H1 (cell line): ENCODE measurements around the gene KCNT1. TPM values are rescaled to one million over a fixed set of nuclear protein-coding genes. Genes with fewer than 3 reads are reported as not detected.

Experiments used
- CTCF ChIA-PET: fragments of 300-600 bp; sonication (Branson Sonifier 250); formaldehyde crosslinking; loops from one replicate; lab custom pipeline; 2021; ENCODE audit not compliant: partially characterized antibody; lab: Charles Lee
- POLR2A ChIA-PET: fragments of 300-600 bp; sonication (Branson Sonifier 250); formaldehyde crosslinking; loops from one replicate; lab custom pipeline; 2021; ENCODE audit warnings: inconsistent platforms; ENCODE audit not compliant: partially characterized antibody; lab: Charles Lee
- DNase-seq, 2 experiments: peaks; one replicate each; pipeline versions ENCODE4 v3.0.0 to v3.0.0-alpha.2; 2010 to 2022; ENCODE audit warnings: low spot score in 2 of 2, low read depth in 1 of 2, mixed read lengths in 1 of 2
- FAIRE-seq: peaks from 2 replicates; lab custom pipeline; 2011; peaks lifted over from hg19 to GRCh38; lab: Jason Lieb, UNC
- H2AFZ ChIP-seq: 2 replicates; pipeline ENCODE4 v1.8.1; 2012; ENCODE audit warnings: low read length, inconsistent platforms
- H2AK5ac ChIP-seq: 2 replicates; pipeline ENCODE4 v1.6.1; 2013; ENCODE audit warnings: low read depth, low read length
- H2BK120ac ChIP-seq: replicated peaks from 2 replicates; pipeline ENCODE3; 2013; ENCODE audit warnings: low read depth, low read length, inconsistent platforms
- H2BK12ac ChIP-seq: 2 replicates; pipeline ENCODE4 v1.6.1; 2013; ENCODE audit warnings: low read depth, low read length
- H2BK15ac ChIP-seq: 2 replicates; pipeline ENCODE4 v1.6.1; 2013; ENCODE audit warnings: low read length
- H2BK20ac ChIP-seq: 2 replicates; pipeline ENCODE4 v1.6.1; 2013; ENCODE audit warnings: low read length
- H2BK5ac ChIP-seq: 2 replicates; pipeline ENCODE4 v1.6.1; 2013; ENCODE audit warnings: low read depth, low read length
- H3K14ac ChIP-seq: 2 replicates; pipeline ENCODE4 v1.6.1; 2013; ENCODE audit warnings: inconsistent platforms; ENCODE audit not compliant: insufficient read length
- H3K18ac ChIP-seq: 2 replicates; pipeline ENCODE4 v1.6.1; 2013; ENCODE audit warnings: low read length; ENCODE audit errors: extremely low read depth
- H3K23ac ChIP-seq: 2 replicates; pipeline ENCODE4 v1.6.1; 2013; ENCODE audit warnings: inconsistent platforms; ENCODE audit not compliant: insufficient read length
- H3K23me2 ChIP-seq: 2 replicates; pipeline ENCODE4 v1.6.1; 2013; ENCODE audit warnings: low read depth, low read length
- H3K27ac ChIP-seq: 2 replicates; pipeline ENCODE4 v1.6.1; 2011; ENCODE audit warnings: low read depth, low read length, inconsistent platforms
- H3K27me3 ChIP-seq, 4 experiments: replicated peaks in 1 of 4; 1 replicate in 1 of 4; 2 replicates in 3 of 4; pipeline versions ENCODE4 v1.6.1 to v1.8.1; 2011 to 2013; ENCODE audit warnings: low read length in 3 of 4, mild to moderate bottlenecking in 3 of 4, inconsistent platforms in 2 of 4, mixed read lengths in 2 of 4, moderate library complexity in 1 of 4; ENCODE audit not compliant: control insufficient read depth in 3 of 4, insufficient read depth in 3 of 4; ENCODE audit errors: extremely low read depth in 1 of 4
- H3K36me3 ChIP-seq, 4 experiments: 2 replicates each; pipeline versions ENCODE4 v1.6.1 to v1.8.1; 2011 to 2013; ENCODE audit warnings: mild to moderate bottlenecking in 4 of 4, low read length in 3 of 4, moderate library complexity in 2 of 4, control low read depth in 1 of 4, inconsistent platforms in 1 of 4; ENCODE audit not compliant: insufficient read depth in 4 of 4, control insufficient read depth in 2 of 4
- H3K4ac ChIP-seq: replicated peaks from 2 replicates; pipeline ENCODE3; 2013; ENCODE audit warnings: low read length, low read depth, mixed read lengths, inconsistent platforms; ENCODE audit not compliant: insufficient read length
- H3K4me1 ChIP-seq, 4 experiments: replicated peaks in 1 of 4; 1 replicate in 1 of 4; 2 replicates in 3 of 4; pipeline versions ENCODE4 v1.6.1 to v1.8.1; 2011 to 2013; ENCODE audit warnings: low read length in 3 of 4, inconsistent platforms in 2 of 4, mixed read lengths in 1 of 4; ENCODE audit not compliant: insufficient read depth in 4 of 4, control insufficient read depth in 3 of 4
- H3K4me2 ChIP-seq, 2 experiments: 2 replicates each; pipeline versions ENCODE4 v1.6.1 to v1.8.1; 2011 to 2013; ENCODE audit warnings: low read depth in 2 of 2, low read length in 2 of 2, control low read depth in 1 of 2, inconsistent platforms in 1 of 2, mild to moderate bottlenecking in 1 of 2; ENCODE audit not compliant: insufficient read depth in 1 of 2
- H3K4me3 ChIP-seq, 4 experiments: fragments of 200-600, 300-600 bp in 1 of 4; sonication (generic), shearing (Covaris generic), sonication (Bioruptor Twin) in 1 of 4; 2 replicates each; pipeline versions ENCODE4 v1.5.1 to v1.8.1; 2011 to 2016; ENCODE audit warnings: low read length in 4 of 4, low read depth in 3 of 4, control low read depth in 2 of 4, inconsistent platforms in 2 of 4, mild to moderate bottlenecking in 2 of 4, mixed read lengths in 1 of 4, moderate library complexity in 1 of 4; ENCODE audit not compliant: insufficient read depth in 2 of 4; ENCODE audit errors: extremely low read depth in 1 of 4
- H3K56ac ChIP-seq: replicated peaks from 2 replicates; pipeline ENCODE3; 2013; ENCODE audit warnings: low read depth, mild to moderate bottlenecking, mixed read lengths, low read length, inconsistent platforms; ENCODE audit not compliant: insufficient read length
- H3K79me1 ChIP-seq: 2 replicates; pipeline ENCODE4 v1.6.1; 2013; ENCODE audit warnings: low read depth, low read length, control low read depth
- H3K79me2 ChIP-seq, 2 experiments: 2 replicates each; pipeline versions ENCODE4 v1.6.1 to v1.8.1; 2012 to 2013; ENCODE audit warnings: low read length in 2 of 2, mild to moderate bottlenecking in 2 of 2, inconsistent platforms in 1 of 2; ENCODE audit not compliant: insufficient read depth in 2 of 2, control insufficient read depth in 1 of 2
- H3K9ac ChIP-seq, 4 experiments: replicated peaks in 1 of 4; 1 replicate in 1 of 4; 2 replicates in 3 of 4; pipeline versions ENCODE4 v1.6.1 to v1.8.1; 2011 to 2013; ENCODE audit warnings: low read depth in 3 of 4, low read length in 3 of 4, control low read depth in 2 of 4, mild to moderate bottlenecking in 2 of 4, moderate library complexity in 2 of 4, inconsistent platforms in 1 of 4; ENCODE audit errors: extremely low read depth in 1 of 4
- H3K9me3 ChIP-seq, 2 experiments: 2 replicates each; pipeline versions ENCODE4 v1.6.1 to v1.8.1; 2012 to 2013; ENCODE audit warnings: mild to moderate bottlenecking in 2 of 2, moderate library complexity in 2 of 2, control low read depth in 1 of 2, inconsistent platforms in 1 of 2, low read depth in 1 of 2, low read length in 1 of 2, mixed read lengths in 1 of 2; ENCODE audit not compliant: insufficient read depth in 2 of 2
- H4K20me1 ChIP-seq, 2 experiments: replicated peaks in 1 of 2; 2 replicates each; pipeline versions ENCODE3 to v1.8.1; 2011 to 2013; ENCODE audit warnings: inconsistent platforms in 2 of 2, low read length in 2 of 2, mild to moderate bottlenecking in 1 of 2; ENCODE audit not compliant: insufficient read depth in 2 of 2, control insufficient read depth in 1 of 2
- H4K5ac ChIP-seq: 2 replicates; pipeline ENCODE4 v1.6.1; 2013; ENCODE audit warnings: low read length, low read depth, mixed read lengths, inconsistent platforms; ENCODE audit not compliant: insufficient read length
- H4K8ac ChIP-seq: 2 replicates; pipeline ENCODE4 v1.8.0; 2013; ENCODE audit warnings: mild to moderate bottlenecking, moderate library complexity, low read length, inconsistent platforms; ENCODE audit not compliant: insufficient read depth; ENCODE audit errors: extremely low read depth
- H4K91ac ChIP-seq: replicated peaks from 2 replicates; pipeline ENCODE3; 2013; ENCODE audit warnings: low read length, mixed read lengths, inconsistent platforms; ENCODE audit not compliant: insufficient read length
- BCL11A ChIP-seq, 2 experiments: IDR thresholded peaks; one replicate each; pipeline ENCODE4 v1.6.1; 2011; ENCODE audit warnings: low read depth in 2 of 2, low read length in 2 of 2, mild to moderate bottlenecking in 2 of 2
- EZH2 ChIP-seq: fragments of 200-600 bp; sonication (generic); IDR thresholded peaks from 2 replicates; pipeline ENCODE4 v1.7.1; 2012; ENCODE audit warnings: low read depth, mild to moderate bottlenecking, moderate library complexity, low read length, inconsistent platforms; ENCODE audit not compliant: severe bottlenecking
- RAD21 ChIP-seq, 2 experiments: IDR thresholded peaks in 1 of 2; conservative IDR thresholded peaks in 1 of 2; 2 replicates each; pipeline ENCODE4 v1.6.1; 2011; ENCODE audit warnings: low read depth in 2 of 2, low read length in 2 of 2, improper control_type of control experiment in 1 of 2, inconsistent platforms in 1 of 2, mild to moderate bottlenecking in 1 of 2, moderate library complexity in 1 of 2
- SP2 ChIP-seq: IDR thresholded peaks from 2 replicates; pipeline ENCODE4 v1.6.1; 2012; ENCODE audit warnings: mild to moderate bottlenecking, low read length, inconsistent platforms
- WGBS, 2 experiments: shearing (Covaris generic) in 1 of 2; methylation state at CpG; one replicate each; pipeline versions ENCODE4 v1.1.6 to v1.1.7; 2013 to 2015; ENCODE audit warnings: low lambda C conversion rate in 2 of 2, mixed read lengths in 2 of 2, inconsistent platforms in 1 of 2, low coverage in 1 of 2, missing lambda C conversion rate in 1 of 2; ENCODE audit not compliant: insufficient replicate concordance in 2 of 2, insufficient coverage in 1 of 2, insufficient read length in 1 of 2; ENCODE audit errors: extremely low coverage in 1 of 2, missing lambda C conversion rate in 1 of 2; 5-methylcytosine and 5-hydroxymethylcytosine counted together
- polyA plus RNA-seq, 7 experiments: library from polyadenylated mRNA; depleted of rRNA in 3 of 7; stranded (reverse) in 5 of 7; unstranded in 2 of 7; fragments of >200 nt in 5 of 7; fragments of 200-250 nt in 2 of 7; gene quantifications; 1 replicate in 5 of 7; 2 replicates in 1 of 7; 4 replicates in 1 of 7; pipeline versions ENCODE4 v1.2.1 to v1.2.3, GENCODE V29; 2011 to 2013; ENCODE audit warnings: missing spikeins in 2 of 7, mixed read lengths in 2 of 7
- total RNA-seq: library from RNA; stranded (reverse); fragmentation: NEBNext Ultra II Directional; extraction: Animal tissue kit (Norgen Biotek cat#: 25700); gene quantifications from 2 replicates; pipeline ENCODE4 v1.2.1, GENCODE V29; 2021
- TF ChIP-seq, protein P1 (sequence below), 3 experiments: IDR thresholded peaks; 1 replicate in 2 of 3; 2 replicates in 1 of 3; pipeline versions ENCODE4 v1.5.1 to v1.6.1; 2011; ENCODE audit warnings: low read length in 3 of 3, mild to moderate bottlenecking in 3 of 3, inconsistent platforms in 2 of 3, low read depth in 1 of 3, moderate library complexity in 1 of 3; ENCODE audit not compliant: insufficient read depth in 1 of 3; ENCODE audit errors: control extremely low read depth in 1 of 3
- TF ChIP-seq, protein P2 (sequence below): IDR thresholded peaks from 2 replicates; pipeline ENCODE4 v1.6.1; 2011; ENCODE audit warnings: low read depth, mild to moderate bottlenecking, low read length; ENCODE audit not compliant: insufficient read depth
- TF ChIP-seq, protein P3 (sequence below): IDR thresholded peaks from 2 replicates; pipeline ENCODE4 v1.6.1; 2011; ENCODE audit warnings: low read length, improper control_type of control experiment

The KCNT1 gene
- total and polyA plus RNA-seq, 2 of the 8 experiments (the other 6 are each of a cell fraction or from before 2014, with no cell fraction given), result 0.13 to 0.20 TPM

- Histone ChIP-seq H3K27me3 (no peaks in the 10 kb centered on the region), H3K4me1 (no peaks in the 10 kb centered on the region), H3K56ac (no peak overlapping the region), H4K8ac (no peak overlapping the region), H3K23me2 (no peaks in the 10 kb centered on the region), H4K5ac (no peak overlapping the region), H3K14ac (no peak overlapping the region), H2AK5ac (no peak overlapping the region), H3K9me3 (no peaks in the 10 kb centered on the region), H4K91ac (no peak overlapping the region), H2BK12ac (no peak overlapping the region), H3K23ac (no peak overlapping the region), H2BK20ac (no peak overlapping the region), H3K4me3 (no peak overlapping the region), H4K20me1 (no peaks in the 10 kb centered on the region), H2AFZ (no peak overlapping the region), H2BK120ac (no peak overlapping the region), H2BK15ac (no peak overlapping the region), H3K36me3 (no peaks in the 10 kb centered on the region), H3K18ac (no peak overlapping the region), H3K79me1 (no peaks in the 10 kb centered on the region), H3K4ac (no peak overlapping the region), H3K4me2 (no peak overlapping the region), H2BK5ac (no peak overlapping the region), H3K79me2 (no peaks in the 10 kb centered on the region), H3K9ac (no peak overlapping the region), H3K27ac (no peak overlapping the region)
- WGBS, 2 experiments, result 92% methylated on average over 27 of the region's 35 CpGs; no CpG with 5 or more reads in 1 of the 2 experiments
- DNase-seq (no peak), FAIRE-seq (no peak)
- ChIA-PET CTCF (interaction anchor here (0.7 to 1.5 kb wide), 4 partner anchors 22 to 170 kb away, joined by 3 read pairs; partner anchors contain the start of genes KCNT1 and UBAC1), POLR2A (no interaction called here)
- TF ChIP-seq, protein P1, sequence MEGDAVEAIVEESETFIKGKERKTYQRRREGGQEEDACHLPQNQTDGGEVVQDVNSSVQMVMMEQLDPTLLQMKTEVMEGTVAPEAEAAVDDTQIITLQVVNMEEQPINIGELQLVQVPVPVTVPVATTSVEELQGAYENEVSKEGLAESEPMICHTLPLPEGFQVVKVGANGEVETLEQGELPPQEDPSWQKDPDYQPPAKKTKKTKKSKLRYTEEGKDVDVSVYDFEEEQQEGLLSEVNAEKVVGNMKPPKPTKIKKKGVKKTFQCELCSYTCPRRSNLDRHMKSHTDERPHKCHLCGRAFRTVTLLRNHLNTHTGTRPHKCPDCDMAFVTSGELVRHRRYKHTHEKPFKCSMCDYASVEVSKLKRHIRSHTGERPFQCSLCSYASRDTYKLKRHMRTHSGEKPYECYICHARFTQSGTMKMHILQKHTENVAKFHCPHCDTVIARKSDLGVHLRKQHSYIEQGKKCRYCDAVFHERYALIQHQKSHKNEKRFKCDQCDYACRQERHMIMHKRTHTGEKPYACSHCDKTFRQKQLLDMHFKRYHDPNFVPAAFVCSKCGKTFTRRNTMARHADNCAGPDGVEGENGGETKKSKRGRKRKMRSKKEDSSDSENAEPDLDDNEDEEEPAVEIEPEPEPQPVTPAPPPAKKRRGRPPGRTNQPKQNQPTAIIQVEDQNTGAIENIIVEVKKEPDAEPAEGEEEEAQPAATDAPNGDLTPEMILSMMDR (IDR thresholded peaks at IDR 0.05; ENCODE audit: control extremely low read depth in 1 of 3, insufficient read depth in 1 of 3, low read depth in 1 of 3, low read length in 3 of 3), result no peak
- TF ChIP-seq, protein P2, sequence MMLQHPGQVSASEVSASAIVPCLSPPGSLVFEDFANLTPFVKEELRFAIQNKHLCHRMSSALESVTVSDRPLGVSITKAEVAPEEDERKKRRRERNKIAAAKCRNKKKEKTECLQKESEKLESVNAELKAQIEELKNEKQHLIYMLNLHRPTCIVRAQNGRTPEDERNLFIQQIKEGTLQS, result no peak
- TF ChIP-seq, protein P3, sequence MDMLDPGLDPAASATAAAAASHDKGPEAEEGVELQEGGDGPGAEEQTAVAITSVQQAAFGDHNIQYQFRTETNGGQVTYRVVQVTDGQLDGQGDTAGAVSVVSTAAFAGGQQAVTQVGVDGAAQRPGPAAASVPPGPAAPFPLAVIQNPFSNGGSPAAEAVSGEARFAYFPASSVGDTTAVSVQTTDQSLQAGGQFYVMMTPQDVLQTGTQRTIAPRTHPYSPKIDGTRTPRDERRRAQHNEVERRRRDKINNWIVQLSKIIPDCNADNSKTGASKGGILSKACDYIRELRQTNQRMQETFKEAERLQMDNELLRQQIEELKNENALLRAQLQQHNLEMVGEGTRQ, result no peak
- TF ChIP-seq BCL11A (IDR thresholded peaks at IDR 0.05; ENCODE audit: low read depth in 2 of 2, low read length in 2 of 2), result no peak
- TF ChIP-seq RAD21 (IDR thresholded peaks at IDR 0.05 in 1 of 2, conservative IDR thresholded peaks at IDR 0.05 in 1 of 2; ENCODE audit: low read depth in 2 of 2, low read length in 2 of 2), result no peak
- TF ChIP-seq SP2, result no peak
- TF ChIP-seq EZH2, result no peak
These were observed 89.7 kb downstream of the KCNT1 start for GRCh38 chr9:135791431-135792267.
